ENCODE measurements around the gene XG. TPM values are rescaled to one million over a fixed set of nuclear protein-coding genes. Genes with fewer than 3 reads are reported as not detected.
A peak's percentile ranks its signal among the peaks of the same experiment; 100 is the strongest.
"Not testable (repeated sequence)": the region's sequence is repeated elsewhere in the genome, so short reads cannot be mapped to it uniquely, and the experiment has no call there.

Gene XG
- total and polyA plus RNA-seq, 2 of the 8 experiments (the other 6 are each of a cell fraction or from before 2014, with no cell fraction given), result 0.33 to 0.78 TPM

DNA sequence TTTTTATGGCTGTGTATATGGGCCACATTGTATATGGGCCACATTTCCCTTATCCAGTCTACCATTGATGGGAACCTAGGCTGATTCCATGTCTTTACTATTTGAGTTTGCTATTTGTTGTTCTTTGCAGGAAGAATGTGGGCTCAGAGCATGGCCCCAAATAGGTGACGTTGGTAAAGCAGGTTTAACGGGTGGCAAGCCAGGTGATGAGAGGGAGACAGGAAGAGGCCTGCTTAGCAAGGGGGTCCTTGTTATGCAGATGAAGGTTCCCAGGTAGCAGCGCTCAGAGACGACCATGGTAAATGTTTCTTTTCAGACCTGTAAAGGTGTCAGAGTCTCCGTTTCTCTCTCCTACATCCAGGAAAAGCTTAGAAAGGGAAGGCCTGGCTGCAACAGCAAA is 48.1 kb downstream of the XG start:
- H3K23me2 ChIP-seq (ENCODE audit: low read depth, low read length); H3K79me1 ChIP-seq (ENCODE audit: low read depth, low read length); H2BK20ac ChIP-seq (ENCODE audit: low read length); H3K27me3 ChIP-seq (replicated peaks in 1 of 4; ENCODE audit: control insufficient read depth in 3 of 4, extremely low read depth in 1 of 4, insufficient read depth in 3 of 4, low read length in 3 of 4); H2AK5ac ChIP-seq (ENCODE audit: low read depth, low read length); H2BK120ac ChIP-seq (replicated peaks; ENCODE audit: low read depth, low read length); DNase-seq (ENCODE audit: low read depth in 1 of 2, low spot score in 2 of 2); H2AFZ ChIP-seq (ENCODE audit: low read length); H3K23ac ChIP-seq (ENCODE audit: insufficient read length); H3K14ac ChIP-seq (ENCODE audit: insufficient read length); H3K18ac ChIP-seq (ENCODE audit: extremely low read depth, low read length); H3K9me3 ChIP-seq (ENCODE audit: insufficient read depth in 2 of 2, low read depth in 1 of 2, low read length in 1 of 2); CTCF ChIA-PET (ENCODE audit: partially characterized antibody); H4K8ac ChIP-seq (ENCODE audit: extremely low read depth, insufficient read depth, low read length); H3K79me2 ChIP-seq (ENCODE audit: control insufficient read depth in 1 of 2, insufficient read depth in 2 of 2, low read length in 2 of 2); H3K36me3 ChIP-seq (ENCODE audit: control insufficient read depth in 2 of 4, insufficient read depth in 4 of 4, low read length in 3 of 4); H2BK15ac ChIP-seq (ENCODE audit: low read length); H4K20me1 ChIP-seq (replicated peaks in 1 of 2; ENCODE audit: control insufficient read depth in 1 of 2, insufficient read depth in 2 of 2, low read length in 2 of 2); H3K56ac ChIP-seq (replicated peaks; ENCODE audit: insufficient read length, low read depth, low read length); H3K4ac ChIP-seq (replicated peaks; ENCODE audit: insufficient read length, low read depth, low read length): not testable (repeated sequence)
- TF ChIP-seq ASH2L (IDR thresholded peaks at IDR 0.05; ENCODE audit: low read length) (peak; percentile 58), CREB1 (IDR thresholded peaks at IDR 0.05) (0 out of 2 replicates have a peak, but pooled peaks have one; percentile 19), TAF1 (IDR thresholded peaks at IDR 0.05; ENCODE audit: low read depth, low read length) (0 out of 2 replicates have a peak, but pooled peaks have one; percentile 21), TEAD4 (IDR thresholded peaks at IDR 0.05; ENCODE audit: low read depth, low read length) (0 out of 2 replicates have a peak, but pooled peaks have one; percentile 37), SP1 (IDR thresholded peaks at IDR 0.05; ENCODE audit: low read depth, low read length) (0 out of 2 replicates have a peak, but pooled peaks have one; percentile 14), TBP (IDR thresholded peaks at IDR 0.05; ENCODE audit: low read depth, low read length) (peak; percentile 30; the same call in 1 of the 2 replicates)
- TF ChIP-seq, protein P1, sequence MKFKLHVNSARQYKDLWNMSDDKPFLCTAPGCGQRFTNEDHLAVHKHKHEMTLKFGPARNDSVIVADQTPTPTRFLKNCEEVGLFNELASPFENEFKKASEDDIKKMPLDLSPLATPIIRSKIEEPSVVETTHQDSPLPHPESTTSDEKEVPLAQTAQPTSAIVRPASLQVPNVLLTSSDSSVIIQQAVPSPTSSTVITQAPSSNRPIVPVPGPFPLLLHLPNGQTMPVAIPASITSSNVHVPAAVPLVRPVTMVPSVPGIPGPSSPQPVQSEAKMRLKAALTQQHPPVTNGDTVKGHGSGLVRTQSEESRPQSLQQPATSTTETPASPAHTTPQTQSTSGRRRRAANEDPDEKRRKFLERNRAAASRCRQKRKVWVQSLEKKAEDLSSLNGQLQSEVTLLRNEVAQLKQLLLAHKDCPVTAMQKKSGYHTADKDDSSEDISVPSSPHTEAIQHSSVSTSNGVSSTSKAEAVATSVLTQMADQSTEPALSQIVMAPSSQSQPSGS (IDR thresholded peaks at IDR 0.05; ENCODE audit: low read length), result peak; percentile 78; the same call in 1 of the 2 replicates
- H3K4me2 ChIP-seq (ENCODE audit: insufficient read depth in 1 of 2, low read depth in 2 of 2, low read length in 2 of 2), result peak overlapping the region; percentile 61 to 91
- H2BK5ac ChIP-seq (ENCODE audit: low read depth, low read length), result peak overlapping the region; percentile 88; the same call in 1 of the 2 replicates
- WGBS, 2 experiments (ENCODE audit: extremely low coverage in 1 of 2, insufficient coverage in 1 of 2, insufficient read length in 1 of 2, insufficient replicate concordance in 2 of 2, low coverage in 1 of 2, low lambda C conversion rate in 2 of 2, missing lambda C conversion rate in 1 of 2), result 0% methylated on average over 2 of the region's 5 CpGs; no CpG with 5 or more reads in 1 of the 2 experiments
- POLR2A ChIA-PET (ENCODE audit: partially characterized antibody), result interaction anchor here (1.0 kb wide), 1 partner anchor 18 kb away, joined by 3 read pairs; no protein-coding TSS in a partner anchor
- peak overlapping the region; percentile 89 for H3K27ac ChIP-seq (ENCODE audit: low read depth, low read length)
- peak; percentile 100 for FAIRE-seq
- peak overlapping the region in 2 of 4 experiments; percentile 0 to 50; a peak in 4 of 7 replicates for H3K9ac ChIP-seq (replicated peaks in 1 of 4; ENCODE audit: extremely low read depth in 1 of 4, low read depth in 3 of 4, low read length in 3 of 4)
- peak overlapping the region; percentile 65 for H4K91ac ChIP-seq (replicated peaks; ENCODE audit: insufficient read length, low read length)
- H3K4me3 ChIP-seq (ENCODE audit: extremely low read depth in 1 of 4, insufficient read depth in 2 of 4, low read depth in 3 of 4, low read length in 4 of 4), result peak overlapping the region in 2 of 4 experiments; percentile 16 to 57; a peak in 2 of 8 replicates
- H2BK12ac ChIP-seq (ENCODE audit: low read depth, low read length), result 0 out of 2 replicates have a peak overlapping the region, but pooled peaks have one; percentile 68
- peak overlapping the region; percentile 90 for H4K5ac ChIP-seq (ENCODE audit: insufficient read length, low read depth, low read length)
- H3K4me1 ChIP-seq (replicated peaks in 1 of 4; ENCODE audit: control insufficient read depth in 3 of 4, insufficient read depth in 4 of 4, low read length in 3 of 4), result peaks cover 0 to 13% (median 6%) of the 10 kb centered on the region in 4 experiments; a peak in 4 of 7 replicates
